ENCODE data around the gene MYL7.

- TF ChIP-seq CTCF (IDR thresholded peaks at IDR 0.05; ENCODE audit: low read depth, low read length) (no peak), POLR2A (IDR thresholded peaks at IDR 0.05; ENCODE audit: extremely low read depth, insufficient read length) (no peak), MYC (IDR thresholded peaks at IDR 0.05; ENCODE audit: low read depth, low read length) (no peak)
Measured at GRCh38 chr7:44186736-44187135, 45.6 kb upstream of the MYL7 start.
